SK-N-SH (cell line): ENCODE data around the gene PPIL1.

Experiments
- CHD2 ChIP-seq: fragments of 150-350 bp; IDR thresholded peaks from 2 replicates; pipeline ENCODE4 v1.6.1; 2018; ENCODE audit warnings: low read length; ENCODE audit not compliant: partially characterized antibody
- MXI1 ChIP-seq: IDR thresholded peaks from 2 replicates; pipeline ENCODE4 v1.6.1; 2012; ENCODE audit warnings: mild to moderate bottlenecking, low read depth, low read length, improper control_type of control experiment
- TAF1 ChIP-seq: IDR thresholded peaks from 2 replicates; pipeline ENCODE4 v1.6.1; 2012; ENCODE audit warnings: low read depth, mild to moderate bottlenecking, low read length, moderate library complexity, borderline replicate concordance
- TF ChIP-seq, protein P1 (sequence below): fragments of 150-350 bp; IDR thresholded peaks from 2 replicates; pipeline ENCODE4 v1.6.1; 2017; ENCODE audit warnings: antibody characterized with exemption, low read length, low read depth, borderline replicate concordance

GRCh38 chr6:36862848-36863382 is 11.7 kb downstream of the PPIL1 start:
- TF ChIP-seq, protein P1, sequence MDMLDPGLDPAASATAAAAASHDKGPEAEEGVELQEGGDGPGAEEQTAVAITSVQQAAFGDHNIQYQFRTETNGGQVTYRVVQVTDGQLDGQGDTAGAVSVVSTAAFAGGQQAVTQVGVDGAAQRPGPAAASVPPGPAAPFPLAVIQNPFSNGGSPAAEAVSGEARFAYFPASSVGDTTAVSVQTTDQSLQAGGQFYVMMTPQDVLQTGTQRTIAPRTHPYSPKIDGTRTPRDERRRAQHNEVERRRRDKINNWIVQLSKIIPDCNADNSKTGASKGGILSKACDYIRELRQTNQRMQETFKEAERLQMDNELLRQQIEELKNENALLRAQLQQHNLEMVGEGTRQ, result no peak
- TF ChIP-seq MXI1 (no peak), TAF1 (no peak), CHD2 (no peak)
